ENCODE results near the gene C1orf167. TPM values are rescaled to one million over a fixed set of nuclear protein-coding genes. Genes with fewer than 3 reads are reported as not detected.

Gene C1orf167
- total and polyA plus RNA-seq, 10 donors: 0.74 to 4.8 (median 0.88) TPM; not detected in 1

GRCh38 chr1:11770011-11770410, 8.0 kb downstream of the C1orf167 start:
- H3K9me3 ChIP-seq: no peaks in the 10 kb centered on the region
- no peak for TF ChIP-seq POLR2A (IDR thresholded peaks at IDR 0.05)
- no peak for TF ChIP-seq CTCF (IDR thresholded peaks at IDR 0.05 in 8 of 11, conservative IDR thresholded peaks at IDR 0.05 in 3 of 11)
- TF ChIP-seq POLR2AphosphoS5 (IDR thresholded peaks at IDR 0.05): no peak
- intact Hi-C loops (cut with DNase I; ENCODE audit: low total_unique reads): no loop called here
- no peaks in the 10 kb centered on the region for H3K36me3 ChIP-seq
- peaks cover 0 to 7% (median 0%) of the 10 kb centered on the region in 6 donors for H3K4me1 ChIP-seq
- no peak for DNase-seq
- H3K27me3 ChIP-seq (replicated peaks in 1 of 7): peaks cover 0 to 7% (median 0%) of the 10 kb centered on the region in 7 donors
- H3K4me3 ChIP-seq: no peak overlapping the region
- H3K27ac ChIP-seq: no peak overlapping the region

GRCh38 chr1:11771481-11772043, 9.6 kb downstream of the C1orf167 start:
- no peak for DNase-seq
- WGBS, 5 donors: 69 to 88% (median 76%) methylated on average over 10 to 11 of the region's 11 CpGs
- Histone ChIP-seq H3K27ac (no peak overlapping the region), H3K4me3 (no peak overlapping the region), H3K27me3 (replicated peaks in 1 of 7) (peaks cover 0 to 1% (median 0%) of the 10 kb centered on the region in 7 donors), H3K9me3 (no peaks in the 10 kb centered on the region), H3K4me1 (peaks cover 0 to 7% (median 0%) of the 10 kb centered on the region in 6 donors), H3K36me3 (no peaks in the 10 kb centered on the region)
- intact Hi-C loops (cut with DNase I; ENCODE audit: low total_unique reads): no loop called here
- TF ChIP-seq POLR2A (IDR thresholded peaks at IDR 0.05) (no peak), POLR2AphosphoS5 (IDR thresholded peaks at IDR 0.05) (no peak), CTCF (IDR thresholded peaks at IDR 0.05 in 8 of 11, conservative IDR thresholded peaks at IDR 0.05 in 3 of 11) (no peak)

- H3K27ac ChIP-seq: no peak overlapping the region
- TF ChIP-seq CTCF (IDR thresholded peaks at IDR 0.05 in 8 of 11, conservative IDR thresholded peaks at IDR 0.05 in 3 of 11): no peak
- TF ChIP-seq POLR2A (IDR thresholded peaks at IDR 0.05): no peak
- TF ChIP-seq POLR2AphosphoS5 (IDR thresholded peaks at IDR 0.05): no peak
- H3K36me3 ChIP-seq: no peaks in the 10 kb centered on the region
- intact Hi-C loops (cut with DNase I; ENCODE audit: low total_unique reads): no loop called here
- H3K9me3 ChIP-seq: no peaks in the 10 kb centered on the region
- H3K27me3 ChIP-seq (replicated peaks in 1 of 7): no peaks in the 10 kb centered on the region
- H3K4me1 ChIP-seq: peaks cover 0 to 7% (median 0%) of the 10 kb centered on the region in 6 donors
- 42 to 68% (median 51%) methylated on average over 5 of the region's 5 CpGs for whole genome bisulfite sequencing, 5 donors
- no peak for DNase-seq
- H3K4me3 ChIP-seq: no peak overlapping the region
Observed at GRCh38 chr1:11772458-11772857, 10.5 kb downstream of the C1orf167 start.

- Histone ChIP-seq H3K27me3 (replicated peaks in 1 of 7) (no peaks in the 10 kb centered on the region), H3K27ac (no peak overlapping the region), H3K36me3 (no peaks in the 10 kb centered on the region), H3K4me3 (no peak overlapping the region), H3K9me3 (no peaks in the 10 kb centered on the region), H3K4me1 (no peaks in the 10 kb centered on the region)
- intact Hi-C loops (cut with DNase I; ENCODE audit: low total_unique reads): no loop called here
- no peak for TF ChIP-seq CTCF (IDR thresholded peaks at IDR 0.05 in 8 of 11, conservative IDR thresholded peaks at IDR 0.05 in 3 of 11)
- no peak for TF ChIP-seq POLR2A (IDR thresholded peaks at IDR 0.05)
- no peak for TF ChIP-seq POLR2AphosphoS5 (IDR thresholded peaks at IDR 0.05)
- WGBS, 5 donors: 80 to 94% (median 90%) methylated on average over 9 of the region's 9 CpGs
- no peak for DNase-seq
Observed at GRCh38 chr1:11774753-11775152, 12.8 kb downstream of the C1orf167 start.
